Naive B cell (primary cell): ENCODE results near the gene FDCSP. TPM values are rescaled to one million over a fixed set of nuclear protein-coding genes. Genes with fewer than 3 reads are reported as not detected.
"Not testable (repeated sequence)": the region's sequence is repeated elsewhere in the genome, so short reads cannot be mapped to it uniquely, and the experiment has no call there.

ENCODE experiments used
- ATAC-seq, 2 donors: fragments of 150-1000 bp; cut with Tn5 transposase; 2 replicates each; pipeline ENCODE4 v1.10.0; 2021; ENCODE audit warnings: low read depth in 2 of 2, mild to moderate bottlenecking in 2 of 2, moderate library complexity in 2 of 2
- DNase-seq: peaks from one replicate; pipeline ENCODE4 v3.0.0; 2022
- H3K27ac Mint-ChIP-seq, 6 donors: one replicate each; pipeline ENCODE4 v1.8.0; 2020 to 2022; ENCODE audit warnings: mild to moderate bottlenecking in 6 of 6, mixed read lengths in 6 of 6, moderate library complexity in 5 of 6, inconsistent platforms in 2 of 6
- H3K27me3 Mint-ChIP-seq, 3 donors: one replicate each; pipeline ENCODE4 v1.8.0; 2021 to 2022; ENCODE audit warnings: mixed read lengths in 3 of 3, mild to moderate bottlenecking in 1 of 3
- H3K36me3 Mint-ChIP-seq, 2 donors: one replicate each; pipeline ENCODE4 v1.8.0; 2020 to 2022; ENCODE audit warnings: mixed read lengths in 2 of 2, inconsistent platforms in 1 of 2, mild to moderate bottlenecking in 1 of 2
- H3K4me1 Mint-ChIP-seq, 3 donors: one replicate each; pipeline ENCODE4 v1.8.0; 2020 to 2022; ENCODE audit warnings: mixed read lengths in 3 of 3, inconsistent platforms in 1 of 3, mild to moderate bottlenecking in 1 of 3, moderate library complexity in 1 of 3
- H3K4me3 Mint-ChIP-seq, 8 donors: one replicate each; pipeline ENCODE4 v1.8.0; 2020 to 2022; ENCODE audit warnings: mild to moderate bottlenecking in 8 of 8, mixed read lengths in 8 of 8, moderate library complexity in 8 of 8, inconsistent platforms in 2 of 8
- H3K9me3 Mint-ChIP-seq, 7 donors: one replicate each; pipeline ENCODE4 v1.8.0; 2020 to 2022; ENCODE audit warnings: mixed read lengths in 7 of 7, mild to moderate bottlenecking in 5 of 7, inconsistent platforms in 2 of 7, moderate library complexity in 1 of 7
- polyA plus RNA-seq, 6 donors: library from polyadenylated mRNA; unstranded; fragments of 300-500 nt; fragmentation: Illumina TruSeq; gene quantifications; one replicate each; pipeline ENCODE4 v1.2.3, GENCODE V29; 2021; ENCODE audit warnings: low read depth in 6 of 6

FDCSP gene
- polyA plus RNA-seq, 6 donors from 2014 or later: not detected

- no peak for DNase-seq
- Mint-ChIP-seq H3K4me3 (no peak overlapping the region), H3K27me3 (no peaks in the 10 kb centered on the region), H3K4me1 (no peaks in the 10 kb centered on the region), H3K9me3 (peaks cover 0 to 1% (median 0%) of the 10 kb centered on the region in 7 donors), H3K36me3 (no peaks in the 10 kb centered on the region), H3K27ac (no peak overlapping the region)
- ATAC-seq: no peak
Observed at GRCh38 chr4:70197842-70198241, 28.1 kb upstream of the FDCSP start.

- no peak overlapping the region for H3K4me3 Mint-ChIP-seq
- no peak overlapping the region for H3K27ac Mint-ChIP-seq
- H3K36me3 Mint-ChIP-seq: no peaks in the 10 kb centered on the region
- H3K27me3 Mint-ChIP-seq: no peaks in the 10 kb centered on the region
- DNase-seq: no peak
- peaks cover 0 to 5% (median 0%) of the 10 kb centered on the region in 7 donors for H3K9me3 Mint-ChIP-seq
- no peaks in the 10 kb centered on the region for H3K4me1 Mint-ChIP-seq
- ATAC-seq: no peak
Observed at GRCh38 chr4:70203601-70204000, 22.3 kb upstream of the FDCSP start.

- DNase-seq, H3K27me3 Mint-ChIP-seq, H3K27ac Mint-ChIP-seq, H3K36me3 Mint-ChIP-seq, H3K4me3 Mint-ChIP-seq, H3K4me1 Mint-ChIP-seq, ATAC-seq: not testable (repeated sequence)
- H3K9me3 Mint-ChIP-seq: peaks cover 0 to 14% (median 9%) of the 10 kb centered on the region in 7 donors
Observed at GRCh38 chr4:70212752-70213151, 13.2 kb upstream of the FDCSP start.

GRCh38 chr4:70216109-70216508 lies 9.8 kb upstream of the FDCSP start:
- H3K36me3 Mint-ChIP-seq, ATAC-seq, H3K27ac Mint-ChIP-seq, H3K27me3 Mint-ChIP-seq, H3K4me1 Mint-ChIP-seq, DNase-seq, H3K9me3 Mint-ChIP-seq, H3K4me3 Mint-ChIP-seq: not testable (repeated sequence)

- H3K36me3 Mint-ChIP-seq, H3K27ac Mint-ChIP-seq, H3K27me3 Mint-ChIP-seq, H3K4me1 Mint-ChIP-seq, ATAC-seq, H3K4me3 Mint-ChIP-seq, H3K9me3 Mint-ChIP-seq, DNase-seq: not testable (repeated sequence)
Observed at GRCh38 chr4:70216550-70216949, 9.4 kb upstream of the FDCSP start.

GRCh38 chr4:70221389-70221788 lies 4.5 kb upstream of the FDCSP start:
- H3K4me3 Mint-ChIP-seq, H3K27me3 Mint-ChIP-seq, DNase-seq, H3K36me3 Mint-ChIP-seq, H3K9me3 Mint-ChIP-seq, H3K4me1 Mint-ChIP-seq, H3K27ac Mint-ChIP-seq, ATAC-seq: not testable (repeated sequence)

GRCh38 chr4:70221818-70222217 lies 4.1 kb upstream of the FDCSP start:
- H3K36me3 Mint-ChIP-seq, H3K27ac Mint-ChIP-seq, H3K4me3 Mint-ChIP-seq, ATAC-seq, DNase-seq, H3K9me3 Mint-ChIP-seq, H3K27me3 Mint-ChIP-seq, H3K4me1 Mint-ChIP-seq: not testable (repeated sequence)

GRCh38 chr4:70236125-70236524 lies 10.2 kb downstream of the FDCSP start:
- no peak overlapping the region for H3K4me3 Mint-ChIP-seq
- no peaks in the 10 kb centered on the region for H3K27me3 Mint-ChIP-seq
- H3K36me3 Mint-ChIP-seq: no peaks in the 10 kb centered on the region
- ATAC-seq: no peak
- no peak overlapping the region for H3K27ac Mint-ChIP-seq
- H3K4me1 Mint-ChIP-seq: no peaks in the 10 kb centered on the region
- H3K9me3 Mint-ChIP-seq: no peaks in the 10 kb centered on the region
- DNase-seq: no peak

- no peak for DNase-seq
- ATAC-seq: no peak
- H3K4me3 Mint-ChIP-seq: no peak overlapping the region
Observed at GRCh38 chr4:70239131-70239883, 13.4 kb downstream of the FDCSP start.

GRCh38 chr4:70239884-70240591 lies 14.1 kb downstream of the FDCSP start:
- no peak overlapping the region for H3K4me3 Mint-ChIP-seq
- no peaks in the 10 kb centered on the region for H3K9me3 Mint-ChIP-seq
- no peaks in the 10 kb centered on the region for H3K27me3 Mint-ChIP-seq
- DNase-seq (no peak), ATAC-seq (no peak)
- H3K4me1 Mint-ChIP-seq: no peaks in the 10 kb centered on the region
- H3K27ac Mint-ChIP-seq: no peak overlapping the region
- no peaks in the 10 kb centered on the region for H3K36me3 Mint-ChIP-seq

More at GRCh38 chr4:70239131-70239883, 13.4 kb downstream of the FDCSP start:
- Mint-ChIP-seq H3K27me3 (no peaks in the 10 kb centered on the region), H3K4me1 (no peaks in the 10 kb centered on the region), H3K27ac (no peak overlapping the region), H3K9me3 (no peaks in the 10 kb centered on the region), H3K36me3 (no peaks in the 10 kb centered on the region)

- not testable (repeated sequence) for H3K4me3 Mint-ChIP-seq, H3K27me3 Mint-ChIP-seq, ATAC-seq
Observed at GRCh38 chr4:70242297-70242696, 16.4 kb downstream of the FDCSP start, which contains the start of gene CSN3. Gene CSN3, plus strand, starts transcription at chr4:70242597. Its CDS starts 2,223 bp downstream, at chr4:70244820.

GRCh38 chr4:70243091-70243490 lies 17.2 kb downstream of the FDCSP start:
- no peak for DNase-seq
- Mint-ChIP-seq H3K27ac (no peak overlapping the region), H3K4me1 (no peaks in the 10 kb centered on the region), H3K9me3 (no peaks in the 10 kb centered on the region), H3K4me3 (no peak overlapping the region), H3K36me3 (no peaks in the 10 kb centered on the region), H3K27me3 (no peaks in the 10 kb centered on the region)
- no peak for ATAC-seq

More at GRCh38 chr4:70242297-70242696, 16.4 kb downstream of the FDCSP start, which contains the start of gene CSN3:
- H3K36me3 Mint-ChIP-seq, H3K4me1 Mint-ChIP-seq, DNase-seq, H3K27ac Mint-ChIP-seq, H3K9me3 Mint-ChIP-seq: not testable (repeated sequence)

GRCh38 chr4:70251250-70251944 lies 25.5 kb downstream of the FDCSP start:
- Mint-ChIP-seq H3K9me3 (no peaks in the 10 kb centered on the region), H3K27ac (no peak overlapping the region), H3K4me3 (no peak overlapping the region), H3K36me3 (no peaks in the 10 kb centered on the region), H3K27me3 (no peaks in the 10 kb centered on the region), H3K4me1 (no peaks in the 10 kb centered on the region)
- DNase-seq: no peak
- ATAC-seq: no peak

- Mint-ChIP-seq H3K36me3 (no peaks in the 10 kb centered on the region), H3K4me3 (no peak overlapping the region), H3K4me1 (no peaks in the 10 kb centered on the region), H3K27ac (no peak overlapping the region), H3K27me3 (no peaks in the 10 kb centered on the region), H3K9me3 (no peaks in the 10 kb centered on the region)
- ATAC-seq (no peak), DNase-seq (no peak)
Observed at GRCh38 chr4:70251945-70252277, 26.0 kb downstream of the FDCSP start.
